SK-N-SH (cell line): ENCODE results near the gene NDUFS2. TPM values are rescaled to one million over a fixed set of nuclear protein-coding genes. Genes with fewer than 3 reads are reported as not detected.
A peak's percentile ranks its signal among the peaks of the same experiment; 100 is the strongest.

Experiments used
- CTCF ChIA-PET: fragments of 300-600, 350-600 bp; formaldehyde crosslinking; extraction: SDS; loops from one replicate; lab custom pipeline; 2021; lab: Yijun Ruan, JAX
- POLR2A ChIA-PET: fragments of 350-600 bp; sonication (Branson Sonifier 250); formaldehyde crosslinking; extraction: SDS; loops from one replicate; lab custom pipeline; 2020; ENCODE audit warnings: antibody characterized with exemption, inconsistent platforms; lab: Yijun Ruan, JAX
- DNase-seq: peaks from one replicate; pipeline ENCODE4 v3.0.0; 2012
- H2AFZ ChIP-seq: fragments of 200-600 bp; sonication (generic); 2 replicates; pipeline ENCODE4 v1.8.1; 2016; ENCODE audit warnings: antibody characterized with exemption, mild to moderate bottlenecking, low read depth
- H3F3A ChIP-seq: fragments of 200-600 bp; sonication (generic); replicated peaks from 2 replicates; pipeline ENCODE3; 2016; ENCODE audit warnings: antibody characterized with exemption, mild to moderate bottlenecking; ENCODE audit not compliant: insufficient read depth
- H3K27ac ChIP-seq, 2 experiments: fragments of 200-500 bp in 1 of 2; fragments of 200-600 bp in 1 of 2; sonication (Bioruptor generic) in 1 of 2; sonication (generic), shearing (Covaris generic) in 1 of 2; 2 replicates each; pipeline versions ENCODE4 v1.5.1 to v1.6.1; 2014 to 2016; ENCODE audit warnings: low read depth in 2 of 2, inconsistent platforms in 1 of 2, low read length in 1 of 2, mild to moderate bottlenecking in 1 of 2, mixed read lengths in 1 of 2
- H3K27me3 ChIP-seq: fragments of 200-600 bp; sonication (generic), shearing (Covaris generic); 2 replicates; pipeline ENCODE4 v1.6.1; 2016; ENCODE audit warnings: mixed run types; ENCODE audit not compliant: insufficient read depth
- H3K36me3 ChIP-seq, 2 experiments: fragments of 200-500 bp in 1 of 2; fragments of 200-600 bp in 1 of 2; sonication (Bioruptor generic) in 1 of 2; sonication (generic) in 1 of 2; replicated peaks in 1 of 2; 2 replicates each; pipeline versions ENCODE3 to v1.5.1; 2014 to 2016; ENCODE audit warnings: low read length in 1 of 2, mild to moderate bottlenecking in 1 of 2; ENCODE audit not compliant: insufficient read depth in 2 of 2, control insufficient read depth in 1 of 2
- H3K4me1 ChIP-seq, 2 experiments: fragments of 200-500 bp in 1 of 2; fragments of 200-600 bp in 1 of 2; sonication (Bioruptor generic) in 1 of 2; sonication (generic), shearing (Covaris generic) in 1 of 2; 2 replicates each; pipeline versions ENCODE4 v1.5.1 to v1.6.1; 2014 to 2016; ENCODE audit warnings: low read depth in 1 of 2, low read length in 1 of 2, mixed run types in 1 of 2; ENCODE audit not compliant: insufficient read depth in 2 of 2, control insufficient read depth in 1 of 2
- H3K4me2 ChIP-seq: fragments of 200-600 bp; sonication (generic), shearing (Covaris generic); 2 replicates; pipeline ENCODE4 v1.6.1; 2017; ENCODE audit warnings: mixed run types
- H3K4me3 ChIP-seq, 2 experiments: fragments of 200-500 bp in 1 of 2; fragments of 200-600 bp in 1 of 2; sonication (Bioruptor generic) in 1 of 2; sonication (generic), shearing (Covaris generic) in 1 of 2; 2 replicates each; pipeline versions ENCODE4 v1.5.1 to v1.8.1; 2014 to 2016; ENCODE audit warnings: low read depth in 2 of 2, inconsistent platforms in 1 of 2, low read length in 1 of 2, mild to moderate bottlenecking in 1 of 2, mixed read lengths in 1 of 2, moderate library complexity in 1 of 2
- H3K79me2 ChIP-seq: fragments of 200-600 bp; sonication (generic); 2 replicates; pipeline ENCODE4 v1.8.1; 2017; ENCODE audit warnings: mild to moderate bottlenecking; ENCODE audit not compliant: insufficient read depth
- H3K9ac ChIP-seq: fragments of 200-600 bp; sonication (generic); 2 replicates; pipeline ENCODE4 v1.6.1; 2017; ENCODE audit warnings: mixed run types
- H3K9me2 ChIP-seq: fragments of 200-600 bp; sonication (generic); 2 replicates; pipeline ENCODE4 v1.6.1; 2017; ENCODE audit warnings: mixed run types
- H3K9me3 ChIP-seq: fragments of 200-600 bp; sonication (generic); 2 replicates; pipeline ENCODE4 v1.6.1; 2017; ENCODE audit warnings: mixed run types, mild to moderate bottlenecking, moderate library complexity
- H4K20me1 ChIP-seq: fragments of 200-600 bp; sonication (generic); 2 replicates; pipeline ENCODE4 v1.6.1; 2017; ENCODE audit warnings: mild to moderate bottlenecking, mixed run types; ENCODE audit not compliant: insufficient read depth
- CHD2 ChIP-seq: fragments of 150-350 bp; IDR thresholded peaks from 2 replicates; pipeline ENCODE4 v1.6.1; 2018; ENCODE audit warnings: low read length; ENCODE audit not compliant: partially characterized antibody
- EP300 ChIP-seq, 2 experiments: IDR thresholded peaks; 2 replicates each; pipeline versions ENCODE4 v1.4.0 to v1.6.1; 2012; ENCODE audit warnings: borderline replicate concordance in 1 of 2, low read depth in 1 of 2, low read length in 1 of 2
- EZH2phosphoT487 ChIP-seq: fragments of 200-600 bp; sonication (generic); IDR thresholded peaks from 2 replicates; pipeline ENCODE4 v1.6.1; 2017; ENCODE audit warnings: low read depth, mixed run types, mild to moderate bottlenecking, antibody characterized with exemption, moderate library complexity, borderline replicate concordance
- FOSL2 ChIP-seq: IDR thresholded peaks from 2 replicates; pipeline ENCODE4 v1.4.0; 2012; ENCODE audit warnings: low read depth, mild to moderate bottlenecking, moderate library complexity, borderline replicate concordance
- MXI1 ChIP-seq: IDR thresholded peaks from 2 replicates; pipeline ENCODE4 v1.6.1; 2012; ENCODE audit warnings: mild to moderate bottlenecking, low read depth, low read length, improper control_type of control experiment
- NFIC ChIP-seq: IDR thresholded peaks from 2 replicates; pipeline ENCODE4 v1.4.0; 2012; ENCODE audit warnings: borderline replicate concordance
- NRF1 ChIP-seq: IDR thresholded peaks from 2 replicates; pipeline ENCODE4 v1.6.1; 2012; ENCODE audit warnings: low read depth, mild to moderate bottlenecking, low read length
- POLR2AphosphoS5 ChIP-seq: IDR thresholded peaks from 2 replicates; pipeline ENCODE4 v1.6.1; 2012; ENCODE audit warnings: low read depth, low read length
- RFX5 ChIP-seq: IDR thresholded peaks from 2 replicates; pipeline ENCODE4 v1.6.1; 2012; ENCODE audit warnings: mild to moderate bottlenecking, improper control_type of control experiment, low read length
- TEAD4 ChIP-seq: IDR thresholded peaks from 2 replicates; pipeline ENCODE4 v1.4.0; 2012; ENCODE audit warnings: mild to moderate bottlenecking, borderline replicate concordance; ENCODE audit not compliant: insufficient read depth
- YY1 ChIP-seq: IDR thresholded peaks from 2 replicates; pipeline ENCODE4 v1.4.0; 2012; ENCODE audit warnings: low read depth, mild to moderate bottlenecking
- WGBS: methylation state at CpG from one replicate; pipeline ENCODE4 v1.1.6; 2017; ENCODE audit warnings: low lambda C conversion rate; 5-methylcytosine and 5-hydroxymethylcytosine counted together
- polyA plus RNA-seq, 3 experiments: library from polyadenylated mRNA; depleted of rRNA; stranded (reverse); fragments of >200 nt; gene quantifications; 2 replicates each; pipeline ENCODE4 v1.2.3, GENCODE V29; 2012
- TF ChIP-seq, protein P1 (sequence below): IDR thresholded peaks from 2 replicates; pipeline ENCODE4 v1.4.0; 2012; ENCODE audit warnings: low read depth, borderline replicate concordance
- TF ChIP-seq, protein P2 (sequence below): fragments of 150-350 bp; IDR thresholded peaks from 2 replicates; pipeline ENCODE4 v1.6.1; 2016; ENCODE audit warnings: mild to moderate bottlenecking, low read depth, low read length
- TF ChIP-seq, protein P3 (sequence below): IDR thresholded peaks from 2 replicates; pipeline ENCODE4 v1.4.0; 2012; ENCODE audit warnings: low read depth
- TF ChIP-seq, protein P4 (sequence below): fragments of 200-600 bp; sonication (generic); IDR thresholded peaks from 2 replicates; pipeline ENCODE4 v1.6.1; 2017; ENCODE audit warnings: antibody characterized with exemption, mild to moderate bottlenecking, moderate library complexity
- TF ChIP-seq, protein P5 (sequence below): IDR thresholded peaks from 2 replicates; pipeline ENCODE4 v1.6.1; 2012; ENCODE audit warnings: mild to moderate bottlenecking, low read depth, low read length, moderate library complexity
- TF ChIP-seq, protein P6 (sequence below): IDR thresholded peaks from 2 replicates; pipeline ENCODE4 v1.4.0; 2012; ENCODE audit warnings: low read depth, borderline replicate concordance
- TF ChIP-seq, protein P7 (sequence below): IDR thresholded peaks from 2 replicates; pipeline ENCODE4; 2012

NDUFS2 gene
- polyA plus RNA-seq, 1 of the 3 experiments (the other 2 are of a cell fraction) = 203 TPM

DNA sequence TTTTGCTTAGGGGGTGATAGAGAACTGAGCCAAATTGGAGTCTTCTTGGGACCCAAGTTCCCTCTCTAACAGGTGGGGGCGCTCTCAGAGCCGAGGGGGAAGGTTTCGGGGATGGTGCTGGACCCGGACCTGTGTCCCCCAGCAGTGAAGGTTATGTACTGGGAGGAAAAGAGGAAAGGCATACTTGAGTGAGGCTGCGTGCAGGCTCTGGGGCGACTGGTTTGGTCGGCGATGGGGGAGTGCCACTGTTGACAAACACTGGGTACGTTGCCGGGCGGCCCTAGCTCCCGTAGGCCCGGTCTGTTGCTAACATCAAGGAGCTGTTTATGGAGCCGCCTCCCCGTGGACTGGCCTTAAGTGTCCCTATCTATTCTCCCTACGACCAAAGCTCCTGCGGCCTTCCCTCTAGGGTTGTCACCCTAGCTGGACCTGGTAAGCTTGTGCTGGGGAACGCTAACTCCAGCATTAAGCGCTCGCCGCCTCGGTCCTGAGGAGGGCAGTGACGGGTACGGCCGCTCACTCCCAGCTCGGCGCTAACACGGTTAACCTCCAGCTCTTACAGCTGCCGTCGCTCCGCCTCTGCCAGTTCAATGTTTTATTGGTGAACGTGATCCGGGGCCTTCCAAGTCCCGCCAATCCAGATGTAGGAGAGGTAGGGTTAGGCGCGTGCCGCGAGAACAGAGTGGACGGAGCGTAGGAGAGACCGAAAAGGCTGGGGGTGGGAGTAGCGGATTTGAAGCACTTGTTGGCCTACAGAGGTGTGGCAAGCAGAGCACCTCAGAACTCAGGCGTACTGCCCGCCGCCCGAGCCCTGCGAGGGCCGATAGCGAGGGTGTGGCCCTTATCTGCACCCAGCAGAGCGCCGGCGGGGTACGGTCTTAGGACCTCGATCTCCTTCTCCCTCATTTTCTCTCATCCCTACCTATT lies 36.2 kb upstream of the NDUFS2 start, which contains the start of gene PPOX:
TSS of gene PPOX (plus strand) at position 685 of the 927 bp plus-strand sequence. CDS start 422 bp downstream, outside the sequence.
- DNase-seq = peak; percentile 90
- Histone ChIP-seq H3K9me2 (no peaks in the 10 kb centered on the region), H3K4me3 (peak within 1 kb of the TSS; percentile 80 to 90), H3K27ac (peak within 1 kb of the TSS; percentile 86 to 88), H2AFZ (peak within 1 kb of the TSS; percentile 71), H3K4me1 (peaks cover 0 to 26% of the 10 kb centered on the region in 2 experiments; a peak in 1 of 4 replicates), H3K36me3 (peaks cover 20 to 59% of the 10 kb centered on the region in 2 experiments), H3K4me2 (peak within 1 kb of the TSS; percentile 98), H3K9ac (peak within 1 kb of the TSS; percentile 76), H3F3A (peaks cover 14% of the 10 kb centered on the region), H3K79me2 (peaks cover 8% of the 10 kb centered on the region; the same call in 1 of the 2 replicates), H4K20me1 (no peaks in the 10 kb centered on the region), H3K27me3 (no peaks in the 10 kb centered on the region), H3K9me3 (no peaks in the 10 kb centered on the region)
- WGBS = under 1% methylated on average over 40 of the region's 54 CpGs
- CTCF ChIA-PET = interaction anchor here (0.7 to 2.9 kb wide), 22 partner anchors 9 to 914 kb away, joined by 3 to 29 read pairs (median 6); partner anchors contain the start of genes ADAMTS4, B4GALT3, KLHDC9 and NDUFS2
- POLR2A ChIA-PET = interaction anchor here (0.7 to 1.6 kb wide), 8 partner anchors 11 to 121 kb away, joined by 3 to 11 read pairs (median 5); partner anchors contain the start of genes B4GALT3, DEDD, NIT1 and PFDN2
- no peak for TF ChIP-seq EP300 (IDR thresholded peaks at IDR 0.05; ENCODE audit: borderline replicate concordance in 1 of 2, low read depth in 1 of 2, low read length in 1 of 2)
- TF ChIP-seq, protein P1, sequence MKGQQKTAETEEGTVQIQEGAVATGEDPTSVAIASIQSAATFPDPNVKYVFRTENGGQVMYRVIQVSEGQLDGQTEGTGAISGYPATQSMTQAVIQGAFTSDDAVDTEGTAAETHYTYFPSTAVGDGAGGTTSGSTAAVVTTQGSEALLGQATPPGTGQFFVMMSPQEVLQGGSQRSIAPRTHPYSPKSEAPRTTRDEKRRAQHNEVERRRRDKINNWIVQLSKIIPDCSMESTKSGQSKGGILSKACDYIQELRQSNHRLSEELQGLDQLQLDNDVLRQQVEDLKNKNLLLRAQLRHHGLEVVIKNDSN = peak; percentile 81
- peak; percentile 53; the same call in 1 of the 2 replicates for TF ChIP-seq RFX5
- no peak; the same call in 1 of the 2 replicates for TF ChIP-seq POLR2AphosphoS5
- TF ChIP-seq NRF1 = no peak
- peak; percentile 88 for TF ChIP-seq MXI1
- no peak for TF ChIP-seq EZH2phosphoT487
- TF ChIP-seq, protein P2, sequence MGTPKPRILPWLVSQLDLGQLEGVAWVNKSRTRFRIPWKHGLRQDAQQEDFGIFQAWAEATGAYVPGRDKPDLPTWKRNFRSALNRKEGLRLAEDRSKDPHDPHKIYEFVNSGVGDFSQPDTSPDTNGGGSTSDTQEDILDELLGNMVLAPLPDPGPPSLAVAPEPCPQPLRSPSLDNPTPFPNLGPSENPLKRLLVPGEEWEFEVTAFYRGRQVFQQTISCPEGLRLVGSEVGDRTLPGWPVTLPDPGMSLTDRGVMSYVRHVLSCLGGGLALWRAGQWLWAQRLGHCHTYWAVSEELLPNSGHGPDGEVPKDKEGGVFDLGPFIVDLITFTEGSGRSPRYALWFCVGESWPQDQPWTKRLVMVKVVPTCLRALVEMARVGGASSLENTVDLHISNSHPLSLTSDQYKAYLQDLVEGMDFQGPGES = 0 out of 2 replicates have a peak, but pooled peaks have one; percentile 24
- TF ChIP-seq FOSL2 = no peak
- TF ChIP-seq, protein P3, sequence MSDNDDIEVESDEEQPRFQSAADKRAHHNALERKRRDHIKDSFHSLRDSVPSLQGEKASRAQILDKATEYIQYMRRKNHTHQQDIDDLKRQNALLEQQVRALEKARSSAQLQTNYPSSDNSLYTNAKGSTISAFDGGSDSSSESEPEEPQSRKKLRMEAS = peak; percentile 59
- TF ChIP-seq, protein P4, sequence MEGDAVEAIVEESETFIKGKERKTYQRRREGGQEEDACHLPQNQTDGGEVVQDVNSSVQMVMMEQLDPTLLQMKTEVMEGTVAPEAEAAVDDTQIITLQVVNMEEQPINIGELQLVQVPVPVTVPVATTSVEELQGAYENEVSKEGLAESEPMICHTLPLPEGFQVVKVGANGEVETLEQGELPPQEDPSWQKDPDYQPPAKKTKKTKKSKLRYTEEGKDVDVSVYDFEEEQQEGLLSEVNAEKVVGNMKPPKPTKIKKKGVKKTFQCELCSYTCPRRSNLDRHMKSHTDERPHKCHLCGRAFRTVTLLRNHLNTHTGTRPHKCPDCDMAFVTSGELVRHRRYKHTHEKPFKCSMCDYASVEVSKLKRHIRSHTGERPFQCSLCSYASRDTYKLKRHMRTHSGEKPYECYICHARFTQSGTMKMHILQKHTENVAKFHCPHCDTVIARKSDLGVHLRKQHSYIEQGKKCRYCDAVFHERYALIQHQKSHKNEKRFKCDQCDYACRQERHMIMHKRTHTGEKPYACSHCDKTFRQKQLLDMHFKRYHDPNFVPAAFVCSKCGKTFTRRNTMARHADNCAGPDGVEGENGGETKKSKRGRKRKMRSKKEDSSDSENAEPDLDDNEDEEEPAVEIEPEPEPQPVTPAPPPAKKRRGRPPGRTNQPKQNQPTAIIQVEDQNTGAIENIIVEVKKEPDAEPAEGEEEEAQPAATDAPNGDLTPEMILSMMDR = peak; percentile 75
- TF ChIP-seq, protein P5, sequence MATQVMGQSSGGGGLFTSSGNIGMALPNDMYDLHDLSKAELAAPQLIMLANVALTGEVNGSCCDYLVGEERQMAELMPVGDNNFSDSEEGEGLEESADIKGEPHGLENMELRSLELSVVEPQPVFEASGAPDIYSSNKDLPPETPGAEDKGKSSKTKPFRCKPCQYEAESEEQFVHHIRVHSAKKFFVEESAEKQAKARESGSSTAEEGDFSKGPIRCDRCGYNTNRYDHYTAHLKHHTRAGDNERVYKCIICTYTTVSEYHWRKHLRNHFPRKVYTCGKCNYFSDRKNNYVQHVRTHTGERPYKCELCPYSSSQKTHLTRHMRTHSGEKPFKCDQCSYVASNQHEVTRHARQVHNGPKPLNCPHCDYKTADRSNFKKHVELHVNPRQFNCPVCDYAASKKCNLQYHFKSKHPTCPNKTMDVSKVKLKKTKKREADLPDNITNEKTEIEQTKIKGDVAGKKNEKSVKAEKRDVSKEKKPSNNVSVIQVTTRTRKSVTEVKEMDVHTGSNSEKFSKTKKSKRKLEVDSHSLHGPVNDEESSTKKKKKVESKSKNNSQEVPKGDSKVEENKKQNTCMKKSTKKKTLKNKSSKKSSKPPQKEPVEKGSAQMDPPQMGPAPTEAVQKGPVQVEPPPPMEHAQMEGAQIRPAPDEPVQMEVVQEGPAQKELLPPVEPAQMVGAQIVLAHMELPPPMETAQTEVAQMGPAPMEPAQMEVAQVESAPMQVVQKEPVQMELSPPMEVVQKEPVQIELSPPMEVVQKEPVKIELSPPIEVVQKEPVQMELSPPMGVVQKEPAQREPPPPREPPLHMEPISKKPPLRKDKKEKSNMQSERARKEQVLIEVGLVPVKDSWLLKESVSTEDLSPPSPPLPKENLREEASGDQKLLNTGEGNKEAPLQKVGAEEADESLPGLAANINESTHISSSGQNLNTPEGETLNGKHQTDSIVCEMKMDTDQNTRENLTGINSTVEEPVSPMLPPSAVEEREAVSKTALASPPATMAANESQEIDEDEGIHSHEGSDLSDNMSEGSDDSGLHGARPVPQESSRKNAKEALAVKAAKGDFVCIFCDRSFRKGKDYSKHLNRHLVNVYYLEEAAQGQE = 0 out of 2 replicates have a peak, but pooled peaks have one; percentile 6
- TF ChIP-seq, protein P6, sequence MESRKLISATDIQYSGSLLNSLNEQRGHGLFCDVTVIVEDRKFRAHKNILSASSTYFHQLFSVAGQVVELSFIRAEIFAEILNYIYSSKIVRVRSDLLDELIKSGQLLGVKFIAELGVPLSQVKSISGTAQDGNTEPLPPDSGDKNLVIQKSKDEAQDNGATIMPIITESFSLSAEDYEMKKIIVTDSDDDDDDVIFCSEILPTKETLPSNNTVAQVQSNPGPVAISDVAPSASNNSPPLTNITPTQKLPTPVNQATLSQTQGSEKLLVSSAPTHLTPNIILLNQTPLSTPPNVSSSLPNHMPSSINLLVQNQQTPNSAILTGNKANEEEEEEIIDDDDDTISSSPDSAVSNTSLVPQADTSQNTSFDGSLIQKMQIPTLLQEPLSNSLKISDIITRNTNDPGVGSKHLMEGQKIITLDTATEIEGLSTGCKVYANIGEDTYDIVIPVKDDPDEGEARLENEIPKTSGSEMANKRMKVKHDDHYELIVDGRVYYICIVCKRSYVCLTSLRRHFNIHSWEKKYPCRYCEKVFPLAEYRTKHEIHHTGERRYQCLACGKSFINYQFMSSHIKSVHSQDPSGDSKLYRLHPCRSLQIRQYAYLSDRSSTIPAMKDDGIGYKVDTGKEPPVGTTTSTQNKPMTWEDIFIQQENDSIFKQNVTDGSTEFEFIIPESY = peak; percentile 96
- no peak for TF ChIP-seq TEAD4
- no peak for TF ChIP-seq NFIC
- TF ChIP-seq, protein P7, sequence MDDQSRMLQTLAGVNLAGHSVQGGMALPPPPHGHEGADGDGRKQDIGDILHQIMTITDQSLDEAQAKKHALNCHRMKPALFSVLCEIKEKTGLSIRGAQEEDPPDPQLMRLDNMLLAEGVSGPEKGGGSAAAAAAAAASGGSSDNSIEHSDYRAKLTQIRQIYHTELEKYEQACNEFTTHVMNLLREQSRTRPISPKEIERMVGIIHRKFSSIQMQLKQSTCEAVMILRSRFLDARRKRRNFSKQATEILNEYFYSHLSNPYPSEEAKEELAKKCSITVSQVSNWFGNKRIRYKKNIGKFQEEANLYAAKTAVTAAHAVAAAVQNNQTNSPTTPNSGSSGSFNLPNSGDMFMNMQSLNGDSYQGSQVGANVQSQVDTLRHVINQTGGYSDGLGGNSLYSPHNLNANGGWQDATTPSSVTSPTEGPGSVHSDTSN = peak; percentile 21; the same call in 1 of the 2 replicates
- TF ChIP-seq CHD2 = peak; percentile 98
- peak; percentile 60 for TF ChIP-seq YY1
